ENCODE data around the gene PHACTR1. TPM values are rescaled to one million over a fixed set of nuclear protein-coding genes. Genes with fewer than 3 reads are reported as not detected.

PHACTR1 gene
- total RNA-seq, 2 donors from 2014 or later: 6.0 to 12.9 TPM

GRCh38 chr6:13194852-13195251 lies 478.3 kb downstream of the PHACTR1 start:
- ATAC-seq (no peak), DNase-seq (peak in 3 of 4 donors; percentile 27 to 51 (median 33))
- no peak overlapping the region for H3K4me3 ChIP-seq
- intact Hi-C loops (cut with DNase I): no loop called here
- H3K9me3 ChIP-seq: no peaks in the 10 kb centered on the region
- no peak overlapping the region for H3K27ac ChIP-seq
- WGBS, 2 donors: 54 to 72% methylated on average over 6 of the region's 6 CpGs
- no peaks in the 10 kb centered on the region for H3K27me3 ChIP-seq
- H3K4me1 ChIP-seq: no peaks in the 10 kb centered on the region
- H3K36me3 ChIP-seq (replicated peaks in 1 of 2; ENCODE audit: insufficient read depth in 1 of 2, low read depth in 2 of 2): no peaks in the 10 kb centered on the region
- TF ChIP-seq POLR2A (IDR thresholded peaks at IDR 0.05): no peak
- peak in 6 of 7 experiments; percentile 13 to 35 (median 20) for TF ChIP-seq CTCF (IDR thresholded peaks at IDR 0.05)

GRCh38 chr6:13195803-13196202 lies 479.2 kb downstream of the PHACTR1 start:
- no peak overlapping the region for H3K4me3 ChIP-seq

GRCh38 chr6:13198168-13198567 lies 481.6 kb downstream of the PHACTR1 start:
- H3K4me1 ChIP-seq: no peaks in the 10 kb centered on the region
- H3K4me3 ChIP-seq: no peak overlapping the region
- WGBS, 2 donors: 75 to 88% methylated on average over 6 of the region's 6 CpGs
- ATAC-seq (no peak), DNase-seq (no peak)
- no peak overlapping the region for H3K27ac ChIP-seq
- H3K36me3 ChIP-seq (replicated peaks in 1 of 2; ENCODE audit: insufficient read depth in 1 of 2, low read depth in 2 of 2): no peaks in the 10 kb centered on the region
- intact Hi-C loops (cut with DNase I): no loop called here
- no peak for TF ChIP-seq POLR2A (IDR thresholded peaks at IDR 0.05)
- no peak for TF ChIP-seq CTCF (IDR thresholded peaks at IDR 0.05)
- no peaks in the 10 kb centered on the region for H3K9me3 ChIP-seq
- no peaks in the 10 kb centered on the region for H3K27me3 ChIP-seq

More at GRCh38 chr6:13195803-13196202, 479.2 kb downstream of the PHACTR1 start:
- WGBS, 2 donors: 81% methylated on average over 5 of the region's 5 CpGs
- no peak overlapping the region for H3K27ac ChIP-seq
- no peaks in the 10 kb centered on the region for H3K4me1 ChIP-seq
- no peak for DNase-seq
- intact Hi-C loops (cut with DNase I): no loop called here
- H3K36me3 ChIP-seq (replicated peaks in 1 of 2; ENCODE audit: insufficient read depth in 1 of 2, low read depth in 2 of 2): no peaks in the 10 kb centered on the region
- no peak for ATAC-seq
- H3K9me3 ChIP-seq: no peaks in the 10 kb centered on the region
- TF ChIP-seq CTCF (IDR thresholded peaks at IDR 0.05) (no peak), POLR2A (IDR thresholded peaks at IDR 0.05) (no peak)
- no peaks in the 10 kb centered on the region for H3K27me3 ChIP-seq

GRCh38 chr6:13201336-13201735 lies 484.8 kb downstream of the PHACTR1 start:
- TF ChIP-seq POLR2A (IDR thresholded peaks at IDR 0.05) (no peak), CTCF (IDR thresholded peaks at IDR 0.05) (no peak)
- Histone ChIP-seq H3K27me3 (no peaks in the 10 kb centered on the region), H3K27ac (no peak overlapping the region), H3K4me3 (no peak overlapping the region), H3K36me3 (replicated peaks in 1 of 2; ENCODE audit: insufficient read depth in 1 of 2, low read depth in 2 of 2) (peaks cover 0 to 2% of the 10 kb centered on the region in 2 donors), H3K4me1 (no peaks in the 10 kb centered on the region), H3K9me3 (no peaks in the 10 kb centered on the region)
- intact Hi-C loops (cut with DNase I): no loop called here
- DNase-seq: no peak
- no peak for ATAC-seq
- WGBS, 2 donors: 79 to 95% methylated on average over 6 of the region's 6 CpGs

- no peak for DNase-seq
- Histone ChIP-seq H3K27ac (no peak overlapping the region), H3K4me3 (no peak overlapping the region), H3K9me3 (no peaks in the 10 kb centered on the region), H3K36me3 (replicated peaks in 1 of 2; ENCODE audit: insufficient read depth in 1 of 2, low read depth in 2 of 2) (peaks cover 0 to 4% of the 10 kb centered on the region in 2 donors), H3K27me3 (no peaks in the 10 kb centered on the region), H3K4me1 (no peaks in the 10 kb centered on the region)
- intact Hi-C loops (cut with DNase I): no loop called here
- ATAC-seq: no peak
- TF ChIP-seq POLR2A (IDR thresholded peaks at IDR 0.05) (no peak), CTCF (IDR thresholded peaks at IDR 0.05) (no peak)
- WGBS, 2 donors: 66 to 75% methylated on average over 4 of the region's 4 CpGs
These were observed 486.6 kb downstream of the PHACTR1 start for GRCh38 chr6:13203145-13203544.
